Astrocyte (in vitro differentiated cells and primary cell): ENCODE data around the gene NFILZ. TPM values are rescaled to one million over a fixed set of nuclear protein-coding genes. Genes with fewer than 3 reads are reported as not detected.
"Not testable (repeated sequence)": the region's sequence is repeated elsewhere in the genome, so short reads cannot be mapped to it uniquely, and the experiment has no call there.

Experiments
- DNase-seq: peaks from one replicate; pipeline ENCODE4 v3.0.0-alpha.2; 2010; ENCODE audit warnings: low read depth
- FAIRE-seq: peaks from 2 replicates; lab custom pipeline; 2011; peaks lifted over from hg19 to GRCh38; lab: Jason Lieb, UNC
- H2AFZ ChIP-seq: 2 replicates; pipeline ENCODE4 v1.6.0; 2012; ENCODE audit warnings: low read depth, low read length, inconsistent platforms
- H3K27ac ChIP-seq: 2 replicates; pipeline ENCODE4 v1.5.1; 2011; ENCODE audit warnings: low read depth, low read length, inconsistent platforms
- H3K27me3 ChIP-seq: 2 replicates; pipeline ENCODE4 v1.6.0; 2011; ENCODE audit warnings: low read length, inconsistent platforms; ENCODE audit not compliant: insufficient read depth
- H3K36me3 ChIP-seq: 2 replicates; pipeline ENCODE4 v1.5.1; 2011; ENCODE audit warnings: low read length, inconsistent platforms; ENCODE audit not compliant: insufficient read depth
- H3K4me1 ChIP-seq: 2 replicates; pipeline ENCODE4 v1.5.1; 2011; ENCODE audit warnings: low read length, inconsistent platforms; ENCODE audit not compliant: insufficient read depth
- H3K4me2 ChIP-seq: 2 replicates; pipeline ENCODE4 v1.6.0; 2012; ENCODE audit warnings: low read length, inconsistent platforms
- H3K4me3 ChIP-seq: 2 replicates; pipeline ENCODE4 v1.5.1; 2011; ENCODE audit warnings: low read depth, mild to moderate bottlenecking, low read length, inconsistent platforms; ENCODE audit not compliant: insufficient read depth
- H3K79me2 ChIP-seq: 2 replicates; pipeline ENCODE4 v1.6.0; 2012; ENCODE audit warnings: mild to moderate bottlenecking, low read length, inconsistent platforms; ENCODE audit not compliant: insufficient read depth
- H3K9ac ChIP-seq: 2 replicates; pipeline ENCODE4 v1.6.0; 2012; ENCODE audit warnings: mild to moderate bottlenecking, low read length, inconsistent platforms
- H3K9me3 ChIP-seq: 2 replicates; pipeline ENCODE4 v1.5.1; 2012; ENCODE audit warnings: low read depth, mild to moderate bottlenecking, low read length, inconsistent platforms; ENCODE audit not compliant: insufficient read depth
- H4K20me1 ChIP-seq: 2 replicates; pipeline ENCODE4 v1.6.0; 2012; ENCODE audit warnings: low read length, inconsistent platforms; ENCODE audit not compliant: insufficient read depth
- H3K27ac Mint-ChIP-seq: one replicate; pipeline ENCODE4 v1.8.0; 2021; ENCODE audit warnings: mild to moderate bottlenecking, mixed read lengths; ENCODE audit not compliant: unreplicated experiment
- H3K27me3 Mint-ChIP-seq: one replicate; pipeline ENCODE4 v1.8.0; 2021; ENCODE audit warnings: low read depth, mixed read lengths; ENCODE audit not compliant: unreplicated experiment
- H3K36me3 Mint-ChIP-seq: one replicate; pipeline ENCODE4 v1.8.0; 2021; ENCODE audit warnings: low read depth, mixed read lengths; ENCODE audit not compliant: unreplicated experiment
- H3K4me1 Mint-ChIP-seq: one replicate; pipeline ENCODE4 v1.8.0; 2021; ENCODE audit warnings: low read depth, mixed read lengths; ENCODE audit not compliant: unreplicated experiment
- H3K4me3 Mint-ChIP-seq: one replicate; pipeline ENCODE4 v1.8.0; 2021; ENCODE audit warnings: mild to moderate bottlenecking, moderate library complexity, mixed read lengths; ENCODE audit not compliant: unreplicated experiment
- H3K9me3 Mint-ChIP-seq: one replicate; pipeline ENCODE4 v1.8.0; 2021; ENCODE audit warnings: mild to moderate bottlenecking, mixed read lengths; ENCODE audit not compliant: unreplicated experiment
- CTCF ChIP-seq: IDR thresholded peaks from 2 replicates; pipeline ENCODE4 v1.5.1; 2011; ENCODE audit warnings: low read depth, mild to moderate bottlenecking, inconsistent platforms, low read length, moderate library complexity; ENCODE audit not compliant: insufficient read depth
- EZH2 ChIP-seq: IDR thresholded peaks from 2 replicates; pipeline ENCODE4 v1.6.1; 2012; ENCODE audit warnings: mild to moderate bottlenecking, low read length, inconsistent platforms; ENCODE audit not compliant: insufficient read depth
- total RNA-seq: library from RNA; stranded (reverse); gene quantifications from 2 replicates; pipeline ENCODE4 v1.2.1, GENCODE V29; 2021

Gene NFILZ
- total RNA-seq, 1 donor from 2014 or later, result not detected

GRCh38 chr19:8617984-8618383, 12.4 kb upstream of the NFILZ start:
- Histone ChIP-seq H3K4me3 (no peak overlapping the region), H3K79me2 (no peaks in the 10 kb centered on the region), H3K4me2 (no peak overlapping the region), H4K20me1 (no peaks in the 10 kb centered on the region), H3K9me3 (no peaks in the 10 kb centered on the region), H3K9ac (no peak overlapping the region), H2AFZ (no peak overlapping the region), H3K27me3 (no peaks in the 10 kb centered on the region), H3K36me3 (no peaks in the 10 kb centered on the region), H3K27ac (no peak overlapping the region), H3K4me1 (peaks cover 7% of the 10 kb centered on the region)
- Mint-ChIP-seq H3K4me1 (no peaks in the 10 kb centered on the region), H3K27me3 (peaks cover 13% of the 10 kb centered on the region), H3K9me3 (peaks cover 4% of the 10 kb centered on the region), H3K27ac (no peak overlapping the region), H3K36me3 (no peaks in the 10 kb centered on the region), H3K4me3 (no peak overlapping the region)
- no peak for FAIRE-seq
- no peak for DNase-seq
- no peak for TF ChIP-seq EZH2
- no peak for TF ChIP-seq CTCF

- FAIRE-seq, result no peak
Measured at GRCh38 chr19:8618751-8619150, 11.7 kb upstream of the NFILZ start.

GRCh38 chr19:8622886-8623285, 7.5 kb upstream of the NFILZ start:
- not testable (repeated sequence) for H3K9me3 ChIP-seq, H3K27me3 ChIP-seq, H3K79me2 ChIP-seq, H2AFZ ChIP-seq, H4K20me1 ChIP-seq, H3K4me2 ChIP-seq, H3K4me3 Mint-ChIP-seq, H3K4me3 ChIP-seq, H3K36me3 Mint-ChIP-seq, H3K9me3 Mint-ChIP-seq, H3K36me3 ChIP-seq, H3K9ac ChIP-seq, H3K4me1 ChIP-seq, H3K27ac ChIP-seq, DNase-seq, H3K4me1 Mint-ChIP-seq, H3K27ac Mint-ChIP-seq, FAIRE-seq
- peaks cover 13% of the 10 kb centered on the region for H3K27me3 Mint-ChIP-seq

More at GRCh38 chr19:8618751-8619150, 11.7 kb upstream of the NFILZ start:
- Histone ChIP-seq H3K4me1 (peaks cover 7% of the 10 kb centered on the region), H3K9me3 (no peaks in the 10 kb centered on the region), H3K79me2 (no peaks in the 10 kb centered on the region), H3K27me3 (no peaks in the 10 kb centered on the region), H3K36me3 (no peaks in the 10 kb centered on the region), H3K4me2 (no peak overlapping the region), H4K20me1 (no peaks in the 10 kb centered on the region), H2AFZ (no peak overlapping the region), H3K4me3 (no peak overlapping the region), H3K27ac (no peak overlapping the region), H3K9ac (no peak overlapping the region)
- no peak for DNase-seq
- Mint-ChIP-seq H3K4me3 (no peak overlapping the region), H3K4me1 (no peaks in the 10 kb centered on the region), H3K27me3 (peaks cover 13% of the 10 kb centered on the region), H3K36me3 (no peaks in the 10 kb centered on the region), H3K9me3 (peaks cover 4% of the 10 kb centered on the region), H3K27ac (no peak overlapping the region)
- TF ChIP-seq CTCF (no peak), EZH2 (no peak)
